Fibroblast of gingiva (primary cell): ENCODE measurements around the gene FAM72D.
"Not testable (repeated sequence)": the region's sequence is repeated elsewhere in the genome, so short reads cannot be mapped to it uniquely, and the experiment has no call there.

Experiments used
- DNase-seq: peaks from one replicate; pipeline ENCODE4 v3.0.0-alpha.2; 2011; ENCODE audit warnings: low read depth

The FAM72D gene

DNA sequence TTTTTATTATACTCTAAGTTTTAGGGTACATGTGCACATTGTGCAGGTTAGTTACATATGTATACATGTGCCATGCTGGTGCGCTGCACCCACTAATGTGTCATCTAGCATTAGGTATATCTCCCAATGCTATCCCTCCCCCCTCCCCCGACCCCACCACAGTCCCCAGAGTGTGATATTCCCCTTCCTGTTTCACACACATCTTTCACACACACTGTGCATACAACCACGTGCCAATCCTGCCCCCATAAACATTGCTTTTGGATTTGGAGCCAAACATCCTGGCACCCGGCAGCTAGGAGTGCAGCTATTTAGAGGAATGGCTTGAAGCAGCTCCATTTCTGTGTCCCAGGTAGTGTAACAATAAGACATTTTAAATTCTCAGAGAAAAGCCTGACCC lies 51.4 kb downstream of the FAM72D start:
- DNase-seq: not testable (repeated sequence)

DNA sequence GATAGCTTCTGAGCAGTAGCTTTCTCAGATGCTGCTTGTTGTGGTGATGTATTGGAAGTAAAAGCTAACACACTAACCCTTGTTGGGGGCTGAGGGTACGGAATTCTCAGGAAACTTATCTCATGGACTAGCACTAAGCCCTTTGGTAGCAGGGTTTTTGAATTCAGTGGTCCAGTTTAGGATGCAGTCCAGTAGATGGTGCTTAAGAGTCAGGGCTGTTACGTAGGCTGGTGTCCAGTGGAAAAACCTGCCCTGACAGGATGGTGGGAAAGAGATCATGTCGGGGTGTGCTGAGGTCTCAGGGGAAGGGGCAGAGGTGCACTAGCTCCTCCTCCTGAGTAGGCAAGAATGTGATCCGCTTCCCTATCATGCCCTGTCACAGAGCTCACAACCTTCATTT lies 59.6 kb downstream of the FAM72D start:
- DNase-seq: not testable (repeated sequence)

DNA sequence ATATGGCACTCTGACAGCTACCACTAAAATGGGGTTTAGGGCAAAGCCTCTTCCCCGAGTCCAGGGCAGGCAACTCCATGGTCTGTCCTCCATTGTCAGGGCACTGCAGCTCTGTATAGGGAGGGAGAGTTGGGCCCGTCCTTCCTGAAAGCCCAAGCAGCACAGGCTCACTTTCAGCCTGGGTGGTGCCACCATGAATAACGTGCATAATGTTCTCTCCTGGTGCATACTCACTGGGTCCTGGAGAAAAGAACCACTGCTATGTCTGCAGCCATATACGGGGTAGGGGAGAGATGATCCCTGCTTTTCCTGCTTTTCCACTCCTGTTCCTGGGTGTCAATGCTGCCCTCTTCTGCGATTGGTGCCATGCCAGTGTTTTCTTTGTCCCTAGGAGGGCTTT lies 60.1 kb downstream of the FAM72D start:
- DNase-seq: not testable (repeated sequence)

DNA sequence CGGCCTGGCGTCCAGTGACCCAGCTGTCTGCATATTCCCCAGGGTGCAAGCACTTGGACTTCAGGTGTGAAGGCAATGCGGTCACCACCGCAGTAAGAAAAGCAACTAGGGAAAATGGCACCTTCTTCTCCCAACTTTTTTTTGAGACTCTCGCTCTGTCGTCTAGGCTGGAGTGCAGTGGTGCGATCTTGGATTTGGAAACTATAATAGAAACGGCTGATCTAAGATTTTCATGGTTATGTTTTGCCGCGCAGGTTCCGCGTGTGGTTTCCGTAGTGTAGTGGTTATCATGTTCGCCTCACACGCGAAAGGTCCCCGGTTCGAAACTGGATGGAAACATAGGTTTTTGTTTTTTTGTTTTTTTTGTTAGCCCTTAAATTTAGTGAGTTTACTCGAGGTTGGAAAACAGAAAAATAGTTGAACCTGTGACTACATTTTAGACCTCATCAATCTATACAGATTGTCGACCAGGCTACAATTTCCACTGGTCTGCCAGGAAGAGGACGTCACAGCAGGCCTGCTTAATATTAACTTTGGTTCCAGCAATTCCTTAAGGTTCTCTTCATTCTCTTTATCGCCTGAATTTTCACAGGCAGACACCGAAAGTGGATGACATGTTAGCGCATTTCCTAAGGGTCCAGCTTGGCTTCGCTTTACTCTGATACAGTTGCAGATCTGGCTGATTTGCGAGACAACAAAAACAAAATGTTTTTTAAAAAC lies 61.3 kb downstream of the FAM72D start:
- DNase-seq: peak; percentile 43

DNA sequence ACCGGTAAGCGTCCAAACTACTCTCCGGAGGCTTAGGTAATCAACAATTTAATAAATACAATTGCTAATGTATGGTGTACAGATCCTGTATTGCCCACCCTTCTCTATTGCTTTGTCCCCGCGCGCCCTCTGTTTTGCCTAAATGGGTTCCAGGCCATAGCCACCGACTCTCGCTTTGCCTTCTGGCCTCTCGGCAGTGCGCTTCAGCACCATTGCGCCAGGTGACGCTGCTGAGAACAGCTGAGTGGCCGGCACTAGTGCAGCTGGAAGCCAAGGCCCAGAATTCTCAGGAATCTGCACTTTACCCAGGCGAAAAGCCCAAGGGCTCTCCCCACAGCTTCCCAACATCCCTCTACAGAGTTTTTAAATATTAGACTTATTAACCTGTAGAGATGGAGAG lies 61.9 kb downstream of the FAM72D start:
- not testable (repeated sequence) for DNase-seq

DNA sequence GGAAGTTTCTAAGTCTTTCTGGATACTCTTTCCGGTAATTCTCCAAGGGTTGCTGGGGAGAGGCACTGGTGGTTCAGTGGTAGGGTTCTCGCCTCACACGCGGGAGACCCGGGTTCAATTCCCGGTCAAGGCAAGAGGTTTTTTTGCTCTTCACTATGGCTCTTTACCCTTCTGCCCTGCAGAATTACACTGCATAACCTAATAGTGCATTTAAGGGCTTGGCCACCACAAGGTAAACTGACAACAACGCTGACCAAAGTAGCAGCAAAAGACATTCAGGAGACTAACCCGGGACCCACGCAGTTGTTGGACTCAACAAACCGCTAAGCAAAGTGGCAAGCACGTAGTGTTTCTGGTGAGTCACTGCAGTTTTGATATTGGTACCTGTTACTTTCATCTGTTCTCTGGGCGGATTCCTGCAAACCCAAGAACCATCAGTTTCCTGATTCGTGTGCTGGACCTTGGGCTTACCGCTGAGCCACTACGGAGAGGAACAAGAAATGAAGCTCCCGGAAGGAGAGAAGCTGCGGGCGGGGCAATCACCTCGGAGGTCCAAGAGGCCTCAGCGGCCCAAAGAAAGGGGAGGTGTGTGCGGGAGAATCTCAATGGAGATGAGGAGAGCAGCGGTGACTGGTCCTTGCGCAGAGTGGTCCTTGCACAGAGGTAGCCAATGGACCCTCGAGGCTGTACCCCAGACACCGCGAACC lies 65.4 kb downstream of the FAM72D start:
- DNase-seq: not testable (repeated sequence)
